Measurements from ENCODE around the gene VMP1. TPM values are rescaled to one million over a fixed set of nuclear protein-coding genes. Genes with fewer than 3 reads are reported as not detected.

Gene VMP1
- total RNA-seq, 1 experiment from 2014 or later: 83.1 TPM

DNA sequence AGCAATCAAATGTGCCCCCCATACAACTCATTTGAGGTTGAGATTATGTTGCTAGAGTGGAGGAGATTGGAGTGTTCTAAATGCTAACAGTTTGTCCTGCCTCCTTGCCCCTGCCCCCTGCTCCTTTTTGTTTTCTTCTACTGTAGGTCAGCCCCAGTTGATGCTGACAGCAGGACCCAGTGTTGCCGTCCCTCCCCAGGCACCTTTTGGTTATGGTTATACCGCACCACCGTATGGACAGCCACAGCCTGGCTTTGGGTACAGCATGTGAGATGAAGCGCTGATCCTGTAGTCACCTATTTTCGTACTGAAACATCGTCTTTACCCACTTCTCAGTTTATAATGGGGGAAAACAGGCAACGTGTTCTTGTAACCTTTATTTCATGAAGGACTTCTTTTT, 13.9 kb upstream of the VMP1 start:
- H3K23ac ChIP-seq (ENCODE audit: insufficient read length, low read depth, low read length): no peak overlapping the region
- no peak overlapping the region for H4K5ac ChIP-seq (ENCODE audit: insufficient read length, low read depth, low read length)
- no peak overlapping the region for H3K9ac ChIP-seq (ENCODE audit: extremely low read depth, insufficient read length, low read length)
- H3K4me2 ChIP-seq (ENCODE audit: insufficient read depth, insufficient read length, low read length): no peak overlapping the region
- H2BK20ac ChIP-seq (ENCODE audit: low read depth, low read length, poor library complexity, severe bottlenecking): no peak overlapping the region
- H3K23me2 ChIP-seq (ENCODE audit: insufficient read length, low read depth, low read length, poor library complexity, severe bottlenecking): no peaks in the 10 kb centered on the region
- no peaks in the 10 kb centered on the region for H3K27me3 ChIP-seq (ENCODE audit: insufficient read depth, low read length)
- H3K9me3 Mint-ChIP-seq: no peaks in the 10 kb centered on the region
- TF ChIP-seq, protein P1, sequence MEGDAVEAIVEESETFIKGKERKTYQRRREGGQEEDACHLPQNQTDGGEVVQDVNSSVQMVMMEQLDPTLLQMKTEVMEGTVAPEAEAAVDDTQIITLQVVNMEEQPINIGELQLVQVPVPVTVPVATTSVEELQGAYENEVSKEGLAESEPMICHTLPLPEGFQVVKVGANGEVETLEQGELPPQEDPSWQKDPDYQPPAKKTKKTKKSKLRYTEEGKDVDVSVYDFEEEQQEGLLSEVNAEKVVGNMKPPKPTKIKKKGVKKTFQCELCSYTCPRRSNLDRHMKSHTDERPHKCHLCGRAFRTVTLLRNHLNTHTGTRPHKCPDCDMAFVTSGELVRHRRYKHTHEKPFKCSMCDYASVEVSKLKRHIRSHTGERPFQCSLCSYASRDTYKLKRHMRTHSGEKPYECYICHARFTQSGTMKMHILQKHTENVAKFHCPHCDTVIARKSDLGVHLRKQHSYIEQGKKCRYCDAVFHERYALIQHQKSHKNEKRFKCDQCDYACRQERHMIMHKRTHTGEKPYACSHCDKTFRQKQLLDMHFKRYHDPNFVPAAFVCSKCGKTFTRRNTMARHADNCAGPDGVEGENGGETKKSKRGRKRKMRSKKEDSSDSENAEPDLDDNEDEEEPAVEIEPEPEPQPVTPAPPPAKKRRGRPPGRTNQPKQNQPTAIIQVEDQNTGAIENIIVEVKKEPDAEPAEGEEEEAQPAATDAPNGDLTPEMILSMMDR (conservative IDR thresholded peaks at IDR 0.05): no peak
- peaks cover 24 to 88% (median 73%) of the 10 kb centered on the region in 3 experiments; a peak in 6 of 7 replicates for H3K36me3 Mint-ChIP-seq (ENCODE audit: insufficient read depth in 1 of 3, low read depth in 3 of 3)
- no peaks in the 10 kb centered on the region for H3K27me3 Mint-ChIP-seq (ENCODE audit: low read depth)
- no peak overlapping the region for H2AK5ac ChIP-seq (ENCODE audit: insufficient read length, low read length)
- no peak overlapping the region for H2BK120ac ChIP-seq (ENCODE audit: low read depth, low read length, poor library complexity, severe bottlenecking)
- H3K4me1 Mint-ChIP-seq: no peaks in the 10 kb centered on the region
- no peak overlapping the region for H3K4me3 Mint-ChIP-seq
- no peak overlapping the region for H3K4ac ChIP-seq (ENCODE audit: low read depth, low read length)
- no peak for DNase-seq
- no peaks in the 10 kb centered on the region for H3K9me3 ChIP-seq (ENCODE audit: control insufficient read depth, low read depth, low read length)
- no peak overlapping the region for H3K14ac ChIP-seq (ENCODE audit: insufficient read depth, low read length)
- H4K20me1 ChIP-seq (ENCODE audit: control insufficient read depth, insufficient read depth, insufficient read length): no peaks in the 10 kb centered on the region
- no peak overlapping the region for H2BK15ac ChIP-seq (ENCODE audit: low read depth, low read length)
- no peak overlapping the region for H2BK5ac ChIP-seq (ENCODE audit: insufficient read length, low read length)
- H3K18ac ChIP-seq (ENCODE audit: insufficient read length, low read depth, low read length): no peak overlapping the region
- H3K79me2 ChIP-seq (ENCODE audit: insufficient read depth, low read length): no peaks in the 10 kb centered on the region; the same call in 1 of the 2 replicates
- H4K8ac ChIP-seq (replicated peaks; ENCODE audit: insufficient read length, low read depth, low read length): no peak overlapping the region
- no peak overlapping the region for H4K91ac ChIP-seq (ENCODE audit: insufficient read length, low read depth, low read length)
- H3K27ac Mint-ChIP-seq: peak overlapping the region in 1 of 3 experiments; percentile 91; a peak in 3 of 7 replicates
- no peak overlapping the region for H2BK12ac ChIP-seq (ENCODE audit: insufficient read length, low read depth, low read length)
- no peak overlapping the region for H3K27ac ChIP-seq (ENCODE audit: insufficient read length, low read depth, low read length)
- H3K79me1 ChIP-seq (ENCODE audit: insufficient read depth, low read depth, low read length, poor library complexity, severe bottlenecking): peaks cover 3% of the 10 kb centered on the region
- H3K4me1 ChIP-seq (ENCODE audit: insufficient read depth, low read length): no peaks in the 10 kb centered on the region
- H2AFZ ChIP-seq (ENCODE audit: low read length): no peak overlapping the region
- H3K56ac ChIP-seq (ENCODE audit: insufficient read length, low read depth, low read length): no peak overlapping the region
- no peak overlapping the region for H3T11ph ChIP-seq (ENCODE audit: low read length)
- WGBS (ENCODE audit: extremely low coverage, insufficient read length, low lambda C conversion rate): no CpG with 5 or more reads among the region's 7 CpGs

All from H9 (cell line).